ENCODE results near the gene NCEH1. TPM values are rescaled to one million over a fixed set of nuclear protein-coding genes. Genes with fewer than 3 reads are reported as not detected.
A peak's percentile ranks its signal among the peaks of the same experiment; 100 is the strongest.
"Not testable (repeated sequence)": the region's sequence is repeated elsewhere in the genome, so short reads cannot be mapped to it uniquely, and the experiment has no call there.

The NCEH1 gene
- total RNA-seq, result 10 to 100 TPM in 1 of 4 donors, 1 to 10 TPM in 3; 4.0 to 12.0 (median 7.3) TPM
- polyA plus RNA-seq, result 1 to 10 TPM; 2.6 to 5.1 (median 3.6) TPM
- long read RNA-seq, donor 1, result 0 reads
- long read RNA-seq, donor 2, partial matches to known transcripts, result 0 of 3 reads
- long read RNA-seq, donor 2, other reads (novel, unspliced or antisense), result 3 of 3 reads

GRCh38 chr3:172710664-172711453 is at the start of gene NCEH1:
TSS of gene NCEH1 (minus strand) at chr3:172711067. CDS start at chr3:172710984, 83 bp downstream.
- TF ChIP-seq, protein P1, sequence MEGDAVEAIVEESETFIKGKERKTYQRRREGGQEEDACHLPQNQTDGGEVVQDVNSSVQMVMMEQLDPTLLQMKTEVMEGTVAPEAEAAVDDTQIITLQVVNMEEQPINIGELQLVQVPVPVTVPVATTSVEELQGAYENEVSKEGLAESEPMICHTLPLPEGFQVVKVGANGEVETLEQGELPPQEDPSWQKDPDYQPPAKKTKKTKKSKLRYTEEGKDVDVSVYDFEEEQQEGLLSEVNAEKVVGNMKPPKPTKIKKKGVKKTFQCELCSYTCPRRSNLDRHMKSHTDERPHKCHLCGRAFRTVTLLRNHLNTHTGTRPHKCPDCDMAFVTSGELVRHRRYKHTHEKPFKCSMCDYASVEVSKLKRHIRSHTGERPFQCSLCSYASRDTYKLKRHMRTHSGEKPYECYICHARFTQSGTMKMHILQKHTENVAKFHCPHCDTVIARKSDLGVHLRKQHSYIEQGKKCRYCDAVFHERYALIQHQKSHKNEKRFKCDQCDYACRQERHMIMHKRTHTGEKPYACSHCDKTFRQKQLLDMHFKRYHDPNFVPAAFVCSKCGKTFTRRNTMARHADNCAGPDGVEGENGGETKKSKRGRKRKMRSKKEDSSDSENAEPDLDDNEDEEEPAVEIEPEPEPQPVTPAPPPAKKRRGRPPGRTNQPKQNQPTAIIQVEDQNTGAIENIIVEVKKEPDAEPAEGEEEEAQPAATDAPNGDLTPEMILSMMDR (IDR thresholded peaks at IDR 0.05), result peak; percentile 92
- peak; percentile 99 to 100 (median 99) for ATAC-seq
- Histone ChIP-seq H3K27ac (peak within 1 kb of the TSS; percentile 87), H3K9me3 (no peaks in the 10 kb centered on the region), H3K4me1 (peaks cover 6% of the 10 kb centered on the region), H3K27me3 (ENCODE audit: insufficient read depth in 3 of 3, low read length in 2 of 3) (no peaks in the 10 kb centered on the region), H3K36me3 (ENCODE audit: insufficient read depth in 1 of 2, low read depth in 1 of 2) (no peaks in the 10 kb centered on the region), H3K4me3 (peak within 1 kb of the TSS; percentile 97)
- intact Hi-C loops (cut with DNase I), result loop anchor here (2.0 to 5.0 kb wide), 3 partner anchors 34 to 40 kb away; partner anchors contain the start of gene ECT2 (in 1 of the 2)
- DNase-seq, result peak; percentile 89 to 93
- WGBS, 3 donors, result 0 to 1% (median 0%) methylated on average over 41 of the region's 41 CpGs

DNA sequence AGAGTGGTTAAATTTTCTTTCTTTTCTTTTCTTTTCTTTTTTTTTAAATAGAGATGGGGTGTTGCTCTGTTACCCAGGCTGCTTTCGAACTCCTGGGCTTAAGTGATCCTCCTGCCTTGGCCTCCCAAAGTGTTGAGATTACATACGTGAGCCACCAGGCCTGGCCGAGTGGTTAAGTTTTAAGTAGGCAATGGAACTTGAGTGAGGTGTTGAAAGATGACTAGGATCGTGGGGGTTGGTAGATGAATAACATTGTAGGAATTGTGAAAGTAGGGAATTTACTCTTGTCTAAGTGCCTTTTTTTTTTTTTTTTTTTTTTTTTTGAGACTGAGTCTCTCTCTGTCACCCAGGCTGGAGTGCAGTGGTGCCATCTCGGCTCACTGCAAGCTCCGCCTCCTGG is 49.5 kb upstream of the NCEH1 start:
- H3K36me3 ChIP-seq (ENCODE audit: insufficient read depth in 1 of 2, low read depth in 1 of 2), result peaks cover 0 to 34% of the 10 kb centered on the region in 2 donors
- intact Hi-C loops (cut with DNase I); DNase-seq; H3K4me1 ChIP-seq; H3K9me3 ChIP-seq; ATAC-seq; H3K27ac ChIP-seq; H3K4me3 ChIP-seq; H3K27me3 ChIP-seq (ENCODE audit: insufficient read depth in 3 of 3, low read length in 2 of 3): not testable (repeated sequence)
- 96 to 99% (median 98%) methylated on average over 6 of the region's 6 CpGs for WGBS, 3 donors

- peaks cover 5% of the 10 kb centered on the region for H3K4me1 ChIP-seq
- H3K4me3 ChIP-seq, result no peak overlapping the region
- H3K27me3 ChIP-seq (ENCODE audit: insufficient read depth in 3 of 3, low read length in 2 of 3), result no peaks in the 10 kb centered on the region
- no peak overlapping the region for H3K27ac ChIP-seq
- no peaks in the 10 kb centered on the region for H3K36me3 ChIP-seq (ENCODE audit: insufficient read depth in 1 of 2, low read depth in 1 of 2)
- ATAC-seq, result no peak
- DNase-seq, result no peak
- WGBS, 3 donors, result 98 to 100% (median 100%) methylated on average over 1 of the region's 1 CpG
- TF ChIP-seq, protein P1 (IDR thresholded peaks at IDR 0.05), result no peak
- H3K9me3 ChIP-seq, result no peaks in the 10 kb centered on the region
- intact Hi-C loops (cut with DNase I), result loop anchor here in 1 of 2 donors (10.0 kb wide), 1 partner anchor 78 kb away; no protein-coding TSS in a partner anchor
These were observed 42.3 kb upstream of the NCEH1 start for GRCh38 chr3:172753125-172753524.

DNA sequence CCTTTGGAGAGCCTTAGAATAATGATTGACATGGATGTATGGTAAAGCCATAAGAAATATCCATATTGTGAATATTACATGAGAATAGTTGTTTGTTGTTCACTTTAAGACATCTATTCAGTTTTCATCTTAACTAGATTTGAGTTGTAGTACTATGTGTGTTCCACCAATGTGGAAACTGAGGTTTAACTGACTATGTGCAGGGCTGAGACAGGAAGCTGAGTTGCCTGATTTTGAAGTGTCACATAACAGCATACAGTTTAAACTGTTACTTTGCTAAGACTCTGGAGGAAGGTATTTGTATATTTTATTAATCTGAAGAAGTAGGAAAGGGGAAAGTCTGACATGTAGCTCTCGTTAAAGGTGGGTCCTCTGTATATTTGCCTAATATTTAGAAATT is 41.8 kb upstream of the NCEH1 start:
- intact Hi-C loops (cut with DNase I), result loop anchor here in 1 of 2 donors (10.0 kb wide), 1 partner anchor 78 kb away; no protein-coding TSS in a partner anchor
- Histone ChIP-seq H3K27ac (no peak overlapping the region), H3K27me3 (ENCODE audit: insufficient read depth in 3 of 3, low read length in 2 of 3) (no peaks in the 10 kb centered on the region), H3K9me3 (no peaks in the 10 kb centered on the region), H3K4me3 (no peak overlapping the region), H3K36me3 (ENCODE audit: insufficient read depth in 1 of 2, low read depth in 1 of 2) (no peaks in the 10 kb centered on the region), H3K4me1 (peaks cover 5% of the 10 kb centered on the region)
- DNase-seq (no peak), ATAC-seq (no peak)
- WGBS, 3 donors, result 97 to 100% (median 100%) methylated on average over 1 of the region's 1 CpG
- TF ChIP-seq, protein P1 (IDR thresholded peaks at IDR 0.05), result no peak

- DNase-seq (no peak), ATAC-seq (peak in 1 of 4 donors; percentile 15)
- TF ChIP-seq, protein P1 (IDR thresholded peaks at IDR 0.05), result no peak
- intact Hi-C loops (cut with DNase I), result loop anchor here in 1 of 2 donors (2.0 to 10.0 kb wide), 2 partner anchors 40 to 76 kb away; partner anchors contain the start of gene NCEH1
- no peaks in the 10 kb centered on the region for H3K36me3 ChIP-seq (ENCODE audit: insufficient read depth in 1 of 2, low read depth in 1 of 2)
- peak overlapping the region; percentile 78 for H3K4me3 ChIP-seq
- H3K9me3 ChIP-seq, result no peaks in the 10 kb centered on the region
- peaks cover 5% of the 10 kb centered on the region for H3K4me1 ChIP-seq
- WGBS, 3 donors, result 1% methylated on average over 14 of the region's 14 CpGs
- peak overlapping the region; percentile 50 for H3K27ac ChIP-seq
- no peaks in the 10 kb centered on the region for H3K27me3 ChIP-seq (ENCODE audit: insufficient read depth in 3 of 3, low read length in 2 of 3)
These were observed 40.4 kb upstream of the NCEH1 start for GRCh38 chr3:172751175-172751704.

Data from psoas muscle (tissue), 8 donors.